Ascending aorta (tissue), 2 donors: ENCODE data around the gene ZNHIT3. TPM values are rescaled to one million over a fixed set of nuclear protein-coding genes. Genes with fewer than 3 reads are reported as not detected.

Source experiments
- DNase-seq, 2 donors: peaks; one replicate each; pipeline ENCODE4 v3.0.0-alpha.2; 2019; ENCODE audit warnings: low spot score in 2 of 2
- H3K27ac ChIP-seq, 2 donors: fragments of 200-600 bp; sonication (generic); one replicate each; pipeline ENCODE4 v1.5.1; 2016 to 2017; ENCODE audit warnings: mild to moderate bottlenecking in 1 of 2
- H3K27me3 ChIP-seq: fragments of 200-600 bp; sonication (generic); one replicate; pipeline ENCODE4 v1.5.1; 2017
- H3K36me3 ChIP-seq, 2 donors: fragments of 200-600 bp; sonication (generic); one replicate each; pipeline ENCODE4 v1.5.1; 2016
- H3K4me1 ChIP-seq, 2 donors: fragments of 200-600 bp; sonication (generic); one replicate each; pipeline ENCODE4 v1.5.1; 2016 to 2017; ENCODE audit warnings: mild to moderate bottlenecking in 1 of 2
- H3K4me3 ChIP-seq, 2 donors: fragments of 200-600 bp; sonication (generic); one replicate each; pipeline ENCODE4 v1.5.1; 2016 to 2017; ENCODE audit warnings: mild to moderate bottlenecking in 1 of 2
- H3K9me3 ChIP-seq, 2 donors: fragments of 200-600 bp; sonication (generic); one replicate each; pipeline ENCODE4 v1.5.1; 2016
- intact Hi-C: fragments of 100-400 bp; cut with DNase I; formaldehyde crosslinking; loops from one replicate; pipeline ENCODE4 v1.15.1; 2023
- total RNA-seq: library from RNA; depleted of rRNA; stranded (reverse); fragments of >200 nt; gene quantifications from one replicate; pipeline ENCODE4 v1.1.0, GENCODE V29; 2016
- TF ChIP-seq, protein P1 (sequence below), 3 experiments: fragments of 200-600 bp in 2 of 3; fragments of 450-650 bp in 1 of 3; sonication (generic) in 2 of 3; IDR thresholded peaks; one replicate each; pipeline ENCODE4 v1.5.1; 2016 to 2019; ENCODE audit warnings: antibody characterized with exemption in 3 of 3, mild to moderate bottlenecking in 1 of 3, moderate library complexity in 1 of 3

Gene ZNHIT3
- total RNA-seq, 1 donor from 2014 or later: 49.4 TPM

DNA sequence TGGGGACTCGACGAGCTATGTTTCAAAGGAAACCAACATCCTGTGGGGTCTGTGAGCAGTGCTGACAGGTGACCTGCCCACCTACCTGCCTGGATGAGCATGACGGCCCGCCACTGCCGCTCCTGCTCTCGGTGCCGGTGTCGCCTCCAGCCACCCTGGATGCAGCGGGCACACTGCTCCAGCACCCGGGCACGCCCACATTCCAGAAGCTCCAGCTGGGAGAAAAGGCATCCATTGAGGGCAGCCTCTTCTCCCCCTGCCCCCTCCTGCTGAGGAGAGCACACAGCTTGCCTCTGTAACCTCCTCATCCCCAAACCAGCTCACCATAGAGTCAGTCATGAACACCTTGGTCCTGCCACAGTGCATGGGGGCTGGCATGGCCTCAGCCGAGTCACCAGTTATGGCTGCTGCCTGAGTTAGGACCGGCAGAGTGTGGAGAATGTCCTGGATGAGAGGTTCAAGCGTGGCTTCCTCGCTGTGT is 14.3 kb downstream of the ZNHIT3 start:
- intact Hi-C loops: no loop called here
- H3K36me3 ChIP-seq: peaks cover 41 to 71% of the 10 kb centered on the region in 2 donors
- H3K27me3 ChIP-seq: no peaks in the 10 kb centered on the region
- no peak for DNase-seq
- no peaks in the 10 kb centered on the region for H3K4me1 ChIP-seq
- no peaks in the 10 kb centered on the region for H3K9me3 ChIP-seq
- no peak overlapping the region for H3K4me3 ChIP-seq
- TF ChIP-seq, protein P1, sequence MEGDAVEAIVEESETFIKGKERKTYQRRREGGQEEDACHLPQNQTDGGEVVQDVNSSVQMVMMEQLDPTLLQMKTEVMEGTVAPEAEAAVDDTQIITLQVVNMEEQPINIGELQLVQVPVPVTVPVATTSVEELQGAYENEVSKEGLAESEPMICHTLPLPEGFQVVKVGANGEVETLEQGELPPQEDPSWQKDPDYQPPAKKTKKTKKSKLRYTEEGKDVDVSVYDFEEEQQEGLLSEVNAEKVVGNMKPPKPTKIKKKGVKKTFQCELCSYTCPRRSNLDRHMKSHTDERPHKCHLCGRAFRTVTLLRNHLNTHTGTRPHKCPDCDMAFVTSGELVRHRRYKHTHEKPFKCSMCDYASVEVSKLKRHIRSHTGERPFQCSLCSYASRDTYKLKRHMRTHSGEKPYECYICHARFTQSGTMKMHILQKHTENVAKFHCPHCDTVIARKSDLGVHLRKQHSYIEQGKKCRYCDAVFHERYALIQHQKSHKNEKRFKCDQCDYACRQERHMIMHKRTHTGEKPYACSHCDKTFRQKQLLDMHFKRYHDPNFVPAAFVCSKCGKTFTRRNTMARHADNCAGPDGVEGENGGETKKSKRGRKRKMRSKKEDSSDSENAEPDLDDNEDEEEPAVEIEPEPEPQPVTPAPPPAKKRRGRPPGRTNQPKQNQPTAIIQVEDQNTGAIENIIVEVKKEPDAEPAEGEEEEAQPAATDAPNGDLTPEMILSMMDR (IDR thresholded peaks at IDR 0.05): no peak
- H3K27ac ChIP-seq: no peak overlapping the region

DNA sequence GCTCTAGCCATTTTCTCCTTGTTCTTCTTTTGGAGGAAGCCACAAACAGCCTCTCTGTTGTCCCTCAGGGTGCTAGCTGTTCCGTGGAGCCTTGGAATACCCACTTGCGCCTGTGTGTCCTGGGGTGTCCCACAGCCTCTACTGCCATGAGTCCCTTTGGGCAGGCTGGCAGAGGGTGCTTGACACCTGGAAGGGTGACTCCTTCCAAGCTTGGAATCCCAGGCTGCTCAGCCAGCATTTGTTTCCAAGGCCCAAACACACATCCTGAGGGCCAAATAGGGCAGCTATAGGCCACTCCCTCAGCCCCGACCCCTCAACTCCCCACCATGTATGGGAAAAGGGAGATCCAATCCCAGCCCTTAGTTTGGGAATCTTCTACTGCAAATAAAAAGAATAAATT is 14.9 kb downstream of the ZNHIT3 start:
- no peak for DNase-seq
- intact Hi-C loops: no loop called here
- H3K36me3 ChIP-seq: peaks cover 35 to 71% of the 10 kb centered on the region in 2 donors

DNA sequence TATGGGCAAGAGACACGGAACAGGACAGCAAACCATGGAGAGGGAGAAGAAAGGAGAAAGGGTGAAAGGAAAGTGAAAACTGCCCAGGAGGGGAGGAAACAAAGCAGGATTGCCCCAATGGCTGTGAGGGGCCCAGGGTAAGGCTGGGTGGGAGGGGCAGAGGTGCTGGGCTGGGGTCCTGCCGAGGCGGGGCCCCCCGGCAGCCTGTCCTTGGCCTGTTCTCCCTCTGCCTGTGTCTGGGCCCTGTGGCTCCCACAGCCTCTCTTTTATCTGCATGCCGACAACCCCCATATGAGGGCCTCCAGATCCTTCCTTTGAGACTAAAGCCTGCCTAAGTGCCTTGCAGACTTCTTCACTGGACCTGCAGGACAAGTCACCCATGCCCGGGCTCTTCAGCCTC is 15.5 kb downstream of the ZNHIT3 start:
- Histone ChIP-seq H3K36me3 (peaks cover 30 to 69% of the 10 kb centered on the region in 2 donors), H3K27ac (no peak overlapping the region), H3K9me3 (no peaks in the 10 kb centered on the region), H3K27me3 (no peaks in the 10 kb centered on the region), H3K4me3 (no peak overlapping the region), H3K4me1 (no peaks in the 10 kb centered on the region)
- DNase-seq: no peak
- intact Hi-C loops: no loop called here
- TF ChIP-seq, protein P1 (IDR thresholded peaks at IDR 0.05): no peak

More for the DNA sequence above, 14.9 kb downstream of the ZNHIT3 start:
- Histone ChIP-seq H3K27ac (no peak overlapping the region), H3K4me3 (no peak overlapping the region), H3K9me3 (no peaks in the 10 kb centered on the region), H3K4me1 (no peaks in the 10 kb centered on the region), H3K27me3 (no peaks in the 10 kb centered on the region)
- TF ChIP-seq, protein P1 (IDR thresholded peaks at IDR 0.05): no peak

DNA sequence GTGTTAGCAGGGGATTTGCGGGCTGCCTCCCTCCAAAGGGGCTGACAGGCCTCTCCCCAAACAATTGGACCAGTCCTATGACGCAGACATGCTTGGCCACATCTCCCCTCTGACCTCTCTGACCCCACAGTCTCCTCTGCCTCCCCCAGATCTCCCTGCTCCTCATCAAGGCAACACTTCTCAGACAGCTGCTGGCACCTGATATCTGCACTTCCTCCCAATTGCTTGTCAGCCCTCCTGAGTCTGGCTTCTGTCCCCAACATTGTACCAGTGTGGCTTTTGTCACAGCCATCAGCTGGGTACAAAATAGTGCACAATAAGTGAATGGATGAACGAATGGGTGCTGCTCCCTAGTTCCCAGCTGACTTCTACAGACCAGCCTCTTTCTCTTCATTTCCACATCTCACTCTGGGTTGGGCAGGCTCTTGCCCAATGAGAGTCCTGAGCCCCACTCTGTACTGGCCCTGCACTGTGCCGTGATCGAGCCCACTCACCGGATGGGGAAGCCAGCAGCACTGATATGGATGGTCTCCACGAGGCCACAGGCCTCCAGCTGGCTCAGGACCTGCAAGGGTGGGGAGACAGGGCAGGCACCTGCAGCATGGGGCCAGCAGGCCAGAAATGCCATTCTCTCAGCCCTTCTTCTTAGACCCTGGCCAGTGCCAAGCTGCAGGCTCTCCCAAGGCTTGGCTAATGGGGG is 17.1 kb downstream of the ZNHIT3 start:
- H3K9me3 ChIP-seq: no peaks in the 10 kb centered on the region
- no peak overlapping the region for H3K27ac ChIP-seq
- H3K4me3 ChIP-seq: no peak overlapping the region
- TF ChIP-seq, protein P1 (IDR thresholded peaks at IDR 0.05): no peak
- no peaks in the 10 kb centered on the region for H3K4me1 ChIP-seq
- no peaks in the 10 kb centered on the region for H3K27me3 ChIP-seq
- H3K36me3 ChIP-seq: peaks cover 19 to 63% of the 10 kb centered on the region in 2 donors
- DNase-seq: no peak
- intact Hi-C loops: no loop called here

DNA sequence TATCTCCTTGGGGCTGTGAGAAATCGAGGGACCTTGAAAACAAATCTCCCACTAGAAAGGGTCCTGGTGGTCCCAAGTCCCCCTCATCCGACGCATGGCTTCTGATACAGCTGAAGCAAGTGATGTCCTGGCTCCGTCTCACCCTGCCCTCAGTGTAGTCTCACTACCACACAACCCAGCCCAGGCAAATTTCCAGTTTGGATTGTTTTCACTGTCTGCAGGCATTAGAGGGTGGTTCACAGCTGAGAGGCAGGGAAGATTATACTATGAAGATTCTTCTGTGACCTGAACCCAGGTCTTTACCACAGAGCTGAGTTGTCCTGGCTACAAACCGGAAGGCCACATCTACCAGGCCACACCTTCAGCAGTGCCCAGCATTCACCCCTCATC is 17.7 kb downstream of the ZNHIT3 start:
- peaks cover 15 to 62% of the 10 kb centered on the region in 2 donors for H3K36me3 ChIP-seq
- H3K9me3 ChIP-seq: no peaks in the 10 kb centered on the region
- H3K4me3 ChIP-seq: no peak overlapping the region
- no peak for DNase-seq
- no peak overlapping the region for H3K27ac ChIP-seq
- TF ChIP-seq, protein P1 (IDR thresholded peaks at IDR 0.05): no peak
- intact Hi-C loops: no loop called here
- H3K27me3 ChIP-seq: no peaks in the 10 kb centered on the region
- H3K4me1 ChIP-seq: no peaks in the 10 kb centered on the region
